HEK293 (cell line): ENCODE data around the gene CARD8.
A peak's percentile ranks its signal among the peaks of the same experiment; 100 is the strongest.

Source experiments
- ATF2 ChIP-seq: fragments of 450-650 bp; formaldehyde crosslinking; IDR thresholded peaks from 2 replicates; pipeline ENCODE4 v1.5.1; 2016; ENCODE audit warnings: missing biosample characterization, missing genetic modification characterization, low read depth
- FEZF1 ChIP-seq: fragments of 450-650 bp; formaldehyde crosslinking; IDR thresholded peaks from 2 replicates; pipeline ENCODE4 v1.5.1; 2016; ENCODE audit warnings: missing biosample characterization, missing genetic modification characterization
- KLF16 ChIP-seq: fragments of 450-650 bp; formaldehyde crosslinking; IDR thresholded peaks from 2 replicates; pipeline ENCODE4 v1.5.1; 2017; ENCODE audit warnings: missing biosample characterization, missing genetic modification characterization
- OVOL3 ChIP-seq: fragments of 450-650 bp; formaldehyde crosslinking; IDR thresholded peaks from 2 replicates; pipeline ENCODE4 v1.5.1; 2016; ENCODE audit warnings: missing biosample characterization, missing genetic modification characterization
- PATZ1 ChIP-seq: fragments of 450-650 bp; formaldehyde crosslinking; IDR thresholded peaks from 2 replicates; pipeline ENCODE4 v1.5.1; 2016; ENCODE audit warnings: missing biosample characterization, missing genetic modification characterization
- PRDM6 ChIP-seq: fragments of 450-650 bp; formaldehyde crosslinking; IDR thresholded peaks from 2 replicates; pipeline ENCODE4 v1.5.1; 2017; ENCODE audit warnings: missing biosample characterization, missing genetic modification characterization
- YY2 ChIP-seq: fragments of 450-650 bp; formaldehyde crosslinking; IDR thresholded peaks from 2 replicates; pipeline ENCODE4 v1.5.1; 2016; ENCODE audit warnings: missing biosample characterization, missing genetic modification characterization
- ZBTB10 ChIP-seq: fragments of 450-650 bp; formaldehyde crosslinking; IDR thresholded peaks from 2 replicates; pipeline ENCODE4 v1.5.1; 2016; ENCODE audit warnings: missing biosample characterization, missing genetic modification characterization
- ZBTB17 ChIP-seq: fragments of 450-650 bp; formaldehyde crosslinking; IDR thresholded peaks from 2 replicates; pipeline ENCODE4 v1.5.1; 2016; ENCODE audit warnings: missing biosample characterization, missing genetic modification characterization
- ZEB2 ChIP-seq: fragments of 450-650 bp; formaldehyde crosslinking; IDR thresholded peaks from 2 replicates; pipeline ENCODE4 v1.5.1; 2016; ENCODE audit warnings: missing biosample characterization, missing genetic modification characterization
- ZFHX2 ChIP-seq: fragments of 450-650 bp; formaldehyde crosslinking; conservative IDR thresholded peaks from 2 replicates; pipeline ENCODE4 v1.5.1; 2016; ENCODE audit warnings: missing biosample characterization, missing genetic modification characterization
- ZFP3 ChIP-seq: fragments of 450-650 bp; formaldehyde crosslinking; IDR thresholded peaks from 2 replicates; pipeline ENCODE4 v1.5.1; 2016; ENCODE audit warnings: low read depth, missing biosample characterization, missing genetic modification characterization
- ZFP41 ChIP-seq: fragments of 450-650 bp; formaldehyde crosslinking; IDR thresholded peaks from 2 replicates; pipeline ENCODE4 v1.5.1; 2016; ENCODE audit warnings: missing biosample characterization, missing genetic modification characterization, borderline replicate concordance
- ZNF114 ChIP-seq: fragments of 450-650 bp; formaldehyde crosslinking; IDR thresholded peaks from 2 replicates; pipeline ENCODE4 v1.5.0; 2017; ENCODE audit warnings: missing biosample characterization, missing genetic modification characterization
- ZNF133 ChIP-seq: fragments of 450-650 bp; formaldehyde crosslinking; IDR thresholded peaks from 2 replicates; pipeline ENCODE4 v1.5.1; 2016; ENCODE audit warnings: missing biosample characterization, missing genetic modification characterization
- ZNF138 ChIP-seq: fragments of 450-650 bp; formaldehyde crosslinking; IDR thresholded peaks from 2 replicates; pipeline ENCODE4 v1.5.1; 2016; ENCODE audit warnings: missing biosample characterization, missing genetic modification characterization, borderline replicate concordance
- ZNF146 ChIP-seq: fragments of 450-650 bp; formaldehyde crosslinking; IDR thresholded peaks from 2 replicates; pipeline ENCODE4 v1.5.1; 2016; ENCODE audit warnings: missing biosample characterization, missing genetic modification characterization
- ZNF18 ChIP-seq: fragments of 450-650 bp; formaldehyde crosslinking; IDR thresholded peaks from 2 replicates; pipeline ENCODE4 v1.5.1; 2016; ENCODE audit warnings: missing biosample characterization, missing genetic modification characterization
- ZNF335 ChIP-seq: fragments of 450-650 bp; formaldehyde crosslinking; conservative IDR thresholded peaks from 2 replicates; pipeline ENCODE4 v1.5.1; 2016; ENCODE audit warnings: missing biosample characterization, missing genetic modification characterization
- ZNF488 ChIP-seq: fragments of 450-650 bp; formaldehyde crosslinking; IDR thresholded peaks from 2 replicates; pipeline ENCODE4 v1.5.1; 2016; ENCODE audit warnings: missing biosample characterization, missing genetic modification characterization
- ZNF501 ChIP-seq: fragments of 450-650 bp; formaldehyde crosslinking; IDR thresholded peaks from 2 replicates; pipeline ENCODE4 v1.5.1; 2016; ENCODE audit warnings: missing biosample characterization, missing genetic modification characterization
- ZNF549 ChIP-seq: fragments of 450-650 bp; IDR thresholded peaks from 2 replicates; pipeline ENCODE4 v1.5.1; 2018; ENCODE audit warnings: missing biosample characterization, missing genetic modification characterization, mild to moderate bottlenecking, inconsistent platforms, moderate library complexity
- ZNF560 ChIP-seq: fragments of 450-650 bp; formaldehyde crosslinking; IDR thresholded peaks from 2 replicates; pipeline ENCODE4 v1.5.1; 2017; ENCODE audit warnings: missing biosample characterization, missing genetic modification characterization, borderline replicate concordance
- ZNF629 ChIP-seq: fragments of 450-650 bp; formaldehyde crosslinking; IDR thresholded peaks from 2 replicates; pipeline ENCODE4 v1.5.1; 2017; ENCODE audit warnings: missing biosample characterization, missing genetic modification characterization
- ZNF660 ChIP-seq: fragments of 450-650 bp; IDR thresholded peaks from 2 replicates; pipeline ENCODE4 v1.5.1; 2018; ENCODE audit warnings: missing biosample characterization, mild to moderate bottlenecking, missing genetic modification characterization
- ZNF692 ChIP-seq: fragments of 450-650 bp; formaldehyde crosslinking; IDR thresholded peaks from 2 replicates; pipeline ENCODE4 v1.5.1; 2016; ENCODE audit warnings: missing biosample characterization, missing genetic modification characterization
- ZSCAN30 ChIP-seq: fragments of 450-650 bp; IDR thresholded peaks from 2 replicates; pipeline ENCODE4 v1.5.1; 2018; ENCODE audit warnings: missing biosample characterization, mild to moderate bottlenecking, missing genetic modification characterization, moderate library complexity

Gene CARD8

GRCh38 chr19:48290771-48291488 is 35.2 kb upstream of the CARD8 start (continued):
- TF ChIP-seq ZBTB10 (tag by site-specific recombination) (no peak; the same call in 1 of the 2 replicates), OVOL3 (tag by site-specific recombination) (no peak), ZFHX2 (tag by site-specific recombination) (peak; percentile 42), YY2 (no peak), ZNF660 (tag by site-specific recombination) (peak; percentile 76), ZEB2 (peak; percentile 54; the same call in 1 of the 2 replicates), ZBTB17 (peak; percentile 72), ZNF335 (tag by site-specific recombination) (peak; percentile 49), ZNF18 (no peak), ZFP41 (no peak), PRDM6 (tag by site-specific recombination) (no peak), ZNF146 (no peak), ZNF133 (no peak), ZNF629 (tag by site-specific recombination) (0 out of 2 replicates have a peak, but pooled peaks have one; percentile 13), ZSCAN30 (tag by site-specific recombination) (0 out of 2 replicates have a peak, but pooled peaks have one; percentile 83), ATF2 (tag by site-specific recombination) (no peak), ZNF138 (tag by site-specific recombination) (no peak), ZNF114 (tag by site-specific recombination) (no peak), ZNF560 (no peak), ZNF692 (tag by site-specific recombination) (peak; percentile 31; the same call in 1 of the 2 replicates), FEZF1 (no peak), ZFP3 (no peak), PATZ1 (tag by site-specific recombination) (peak; percentile 30; the same call in 1 of the 2 replicates), ZNF501 (tag by site-specific recombination) (peak; percentile 34; the same call in 1 of the 2 replicates), ZNF549 (tag by site-specific recombination) (no peak), ZNF488 (no peak), KLF16 (tag by site-specific recombination) (no peak)
